Endothelial cell of umbilical vein (primary cell): ENCODE results near the gene UTS2R. TPM values are rescaled to one million over a fixed set of nuclear protein-coding genes. Genes with fewer than 3 reads are reported as not detected.

Experiments
- BruUV-seq: library from RNA; stranded (reverse); fragments of 400-500 nt; replicated peaks from 2 replicates; lab custom pipeline; 2021; lab: Mats Ljungman, UMichigan
- CTCF ChIA-PET: fragments of 300-600, 350-600 bp; sonication (Branson Sonifier 250); formaldehyde crosslinking; loops from one replicate; lab custom pipeline; 2021; ENCODE audit warnings: antibody characterized with exemption, inconsistent platforms; lab: Charles Lee
- POLR2A ChIA-PET: fragments of 300-600, 350-600 bp; sonication (Branson Sonifier 250); formaldehyde crosslinking; loops from one replicate; lab custom pipeline; 2021; ENCODE audit warnings: antibody characterized with exemption, inconsistent platforms; lab: Charles Lee
- DNase-seq: peaks from one replicate; pipeline ENCODE4 v3.0.0-alpha.2; 2011; ENCODE audit warnings: low read depth, low spot score
- FAIRE-seq: peaks from 2 replicates; lab custom pipeline; 2011; peaks lifted over from hg19 to GRCh38; lab: Jason Lieb, UNC
- H2AFZ ChIP-seq: 2 replicates; pipeline ENCODE4 v1.6.0; 2012; ENCODE audit warnings: low read depth, low read length, control low read depth, inconsistent platforms
- H3K27ac ChIP-seq: 2 replicates; pipeline ENCODE4 v1.5.1; 2011; ENCODE audit warnings: low read depth, mild to moderate bottlenecking, control low read depth, low read length, moderate library complexity; ENCODE audit not compliant: insufficient read depth
- H3K27me3 ChIP-seq, 2 experiments: 2 replicates each; pipeline versions ENCODE4 v1.6.0 to v1.6.1; 2011; ENCODE audit warnings: low read length in 2 of 2, mixed read lengths in 1 of 2; ENCODE audit not compliant: control insufficient read depth in 2 of 2, insufficient read depth in 2 of 2
- H3K36me3 ChIP-seq, 2 experiments: 2 replicates in 1 of 2; 3 replicates in 1 of 2; pipeline ENCODE4 v1.5.1; 2011; ENCODE audit warnings: low read length in 2 of 2, mild to moderate bottlenecking in 1 of 2, moderate library complexity in 1 of 2; ENCODE audit not compliant: control insufficient read depth in 2 of 2, insufficient read depth in 2 of 2; ENCODE audit errors: extremely low read depth in 1 of 2
- H3K4me1 ChIP-seq: 3 replicates; pipeline ENCODE4 v1.5.1; 2011; ENCODE audit warnings: mild to moderate bottlenecking, low read length; ENCODE audit not compliant: control insufficient read depth, insufficient read depth; ENCODE audit errors: extremely low read depth
- H3K4me2 ChIP-seq: 2 replicates; pipeline ENCODE4 v1.6.1; 2011; ENCODE audit warnings: low read length, control low read depth, mixed read lengths; ENCODE audit not compliant: insufficient read depth
- H3K4me3 ChIP-seq, 3 experiments: fragments of 200-600 bp in 1 of 3; sonication (generic), shearing (Covaris generic) in 1 of 3; replicated peaks in 1 of 3; 2 replicates each; pipeline ENCODE4 v1.5.1; 2011 to 2016; ENCODE audit warnings: control low read depth in 3 of 3, low read length in 3 of 3, mild to moderate bottlenecking in 2 of 3, inconsistent platforms in 1 of 3, low read depth in 1 of 3, moderate library complexity in 1 of 3; ENCODE audit not compliant: insufficient read depth in 1 of 3
- H3K79me2 ChIP-seq: 2 replicates; pipeline ENCODE4 v1.6.0; 2012; ENCODE audit warnings: low read length, inconsistent platforms; ENCODE audit not compliant: control insufficient read depth, insufficient read depth
- H3K9ac ChIP-seq: replicated peaks from 2 replicates; pipeline ENCODE3; 2011; ENCODE audit warnings: low read length, control low read depth; ENCODE audit not compliant: insufficient read depth; ENCODE audit errors: extremely low read depth
- H3K9me1 ChIP-seq: replicated peaks from 3 replicates; pipeline ENCODE4 v1.6.0; 2011; ENCODE audit warnings: mild to moderate bottlenecking, low read length; ENCODE audit not compliant: control insufficient read depth, insufficient read depth; ENCODE audit errors: extremely low read depth
- H3K9me3 ChIP-seq: replicated peaks from 2 replicates; pipeline ENCODE4 v1.5.1; 2012; ENCODE audit warnings: low read length, inconsistent platforms; ENCODE audit not compliant: control insufficient read depth, insufficient read depth
- H4K20me1 ChIP-seq: replicated peaks from 2 replicates; pipeline ENCODE3; 2011; ENCODE audit warnings: mild to moderate bottlenecking, low read length; ENCODE audit not compliant: control insufficient read depth, insufficient read depth; ENCODE audit errors: extremely low read depth
- EZH2 ChIP-seq: IDR thresholded peaks from 2 replicates; pipeline ENCODE4 v1.6.1; 2012; ENCODE audit warnings: borderline replicate concordance, low read depth, mild to moderate bottlenecking, moderate library complexity, low read length, inconsistent platforms; ENCODE audit not compliant: severe bottlenecking
- GATA2 ChIP-seq: IDR thresholded peaks from 2 replicates; pipeline ENCODE4 v1.7.0; 2011; ENCODE audit warnings: low read depth, mild to moderate bottlenecking, moderate library complexity, mixed read lengths, low read length; ENCODE audit not compliant: insufficient read length, insufficient read depth
- POLR2A ChIP-seq: IDR thresholded peaks from 2 replicates; pipeline ENCODE4 v1.6.1; 2012; ENCODE audit warnings: low read depth, mild to moderate bottlenecking, control low read depth, low read length
- dilution Hi-C: fragments of 300-500 bp; cut with MboI; formaldehyde crosslinking; loops from one replicate; pipeline ENCODE4 v1.15.0; 2019; ENCODE audit warnings: low sequenced_read_pairs; ENCODE audit not compliant: extremely low pct_ligation_motif_present
- intact Hi-C: fragments of 100-400 bp; cut with micrococcal nuclease; formaldehyde crosslinking; loops from one replicate; pipeline ENCODE4 v1.10.0; 2022
- polyA plus RNA-seq, 4 experiments: library from polyadenylated mRNA; depleted of rRNA in 3 of 4; stranded (reverse) in 3 of 4; unstranded in 1 of 4; fragments of >200 nt; gene quantifications; 2 replicates each; pipeline versions ENCODE4 v1.2.1 to v1.2.3, GENCODE V29; 2011 to 2012; ENCODE audit warnings: missing spikeins in 1 of 4
- total RNA-seq: library from RNA; stranded (reverse); gene quantifications from 2 replicates; pipeline ENCODE4 v1.2.3, GENCODE V29; 2021
- TF ChIP-seq, protein P1 (sequence below), 2 donors: IDR thresholded peaks; 1 replicate in 1 of 2; 2 replicates in 1 of 2; pipeline ENCODE4 v1.5.1; 2011; ENCODE audit warnings: low read length in 2 of 2, mild to moderate bottlenecking in 2 of 2, moderate library complexity in 2 of 2, control low read depth in 1 of 2, inconsistent platforms in 1 of 2, low read depth in 1 of 2; ENCODE audit not compliant: insufficient read depth in 1 of 2; ENCODE audit errors: extremely low read depth in 1 of 2
- TF ChIP-seq, protein P2 (sequence below): IDR thresholded peaks from 2 replicates; pipeline ENCODE4 v1.6.1; 2011; ENCODE audit not compliant: insufficient read depth, insufficient read length

The UTS2R gene
- total and polyA plus RNA-seq, 2 donors (not counting 3 experiments of a cell fraction or from before 2014, with no cell fraction given), result not detected

DNA sequence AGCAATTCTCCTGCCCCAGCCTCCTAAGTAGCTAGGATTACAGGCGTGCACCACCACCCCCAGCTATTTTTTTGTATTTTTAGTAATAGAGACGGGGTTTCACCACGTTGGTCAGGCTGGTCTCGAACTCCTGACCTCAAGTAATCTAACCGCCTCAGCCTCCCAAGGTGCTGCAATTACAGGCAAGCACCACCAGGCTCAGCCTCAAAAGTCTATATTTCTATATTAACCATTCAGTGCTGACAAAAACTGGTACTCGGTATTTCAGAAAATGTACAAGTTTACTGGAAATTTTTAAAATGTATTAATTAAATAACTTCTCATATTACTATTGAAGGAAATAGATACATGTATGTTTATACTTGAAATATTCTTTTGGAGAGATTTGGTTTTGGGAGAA is 45.2 kb downstream of the UTS2R start:
- Histone ChIP-seq H3K4me3 (no peak overlapping the region), H4K20me1 (no peaks in the 10 kb centered on the region), H3K79me2 (no peaks in the 10 kb centered on the region), H3K9me3 (no peaks in the 10 kb centered on the region), H3K27ac (no peak overlapping the region), H3K36me3 (no peaks in the 10 kb centered on the region), H2AFZ (no peak overlapping the region), H3K9ac (no peak overlapping the region), H3K27me3 (no peaks in the 10 kb centered on the region), H3K4me2 (no peak overlapping the region), H3K9me1 (no peaks in the 10 kb centered on the region), H3K4me1 (peaks cover 12% of the 10 kb centered on the region)
- ChIA-PET POLR2A (no interaction called here), CTCF (interaction anchor here (0.8 to 1.3 kb wide), 2 partner anchors 55 to 181 kb away, joined by 3 read pairs; no protein-coding TSS in a partner anchor)
- TF ChIP-seq GATA2 (no peak), POLR2A (no peak), EZH2 (no peak)
- TF ChIP-seq, protein P1, sequence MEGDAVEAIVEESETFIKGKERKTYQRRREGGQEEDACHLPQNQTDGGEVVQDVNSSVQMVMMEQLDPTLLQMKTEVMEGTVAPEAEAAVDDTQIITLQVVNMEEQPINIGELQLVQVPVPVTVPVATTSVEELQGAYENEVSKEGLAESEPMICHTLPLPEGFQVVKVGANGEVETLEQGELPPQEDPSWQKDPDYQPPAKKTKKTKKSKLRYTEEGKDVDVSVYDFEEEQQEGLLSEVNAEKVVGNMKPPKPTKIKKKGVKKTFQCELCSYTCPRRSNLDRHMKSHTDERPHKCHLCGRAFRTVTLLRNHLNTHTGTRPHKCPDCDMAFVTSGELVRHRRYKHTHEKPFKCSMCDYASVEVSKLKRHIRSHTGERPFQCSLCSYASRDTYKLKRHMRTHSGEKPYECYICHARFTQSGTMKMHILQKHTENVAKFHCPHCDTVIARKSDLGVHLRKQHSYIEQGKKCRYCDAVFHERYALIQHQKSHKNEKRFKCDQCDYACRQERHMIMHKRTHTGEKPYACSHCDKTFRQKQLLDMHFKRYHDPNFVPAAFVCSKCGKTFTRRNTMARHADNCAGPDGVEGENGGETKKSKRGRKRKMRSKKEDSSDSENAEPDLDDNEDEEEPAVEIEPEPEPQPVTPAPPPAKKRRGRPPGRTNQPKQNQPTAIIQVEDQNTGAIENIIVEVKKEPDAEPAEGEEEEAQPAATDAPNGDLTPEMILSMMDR (IDR thresholded peaks at IDR 0.05; ENCODE audit: extremely low read depth in 1 of 2, insufficient read depth in 1 of 2, low read depth in 1 of 2, low read length in 2 of 2), result no peak
- TF ChIP-seq, protein P2, sequence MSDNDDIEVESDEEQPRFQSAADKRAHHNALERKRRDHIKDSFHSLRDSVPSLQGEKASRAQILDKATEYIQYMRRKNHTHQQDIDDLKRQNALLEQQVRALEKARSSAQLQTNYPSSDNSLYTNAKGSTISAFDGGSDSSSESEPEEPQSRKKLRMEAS, result no peak
- no TSS peak for BruUV-seq
- intact Hi-C loops (loop anchor here (5.0 to 10.0 kb wide), 3 partner anchors 119 to 382 kb away; partner anchors contain the start of genes DCXR and RAC3), dilution Hi-C loops (no loop called here)
- no peak for FAIRE-seq
- DNase-seq, result no peak
